RCC 7860 (cell line): ENCODE data around the gene GRIN1.
A peak's percentile ranks its signal among the peaks of the same experiment; 100 is the strongest.
"Not testable (repeated sequence)": the region's sequence is repeated elsewhere in the genome, so short reads cannot be mapped to it uniquely, and the experiment has no call there.

ENCODE experiments used
- DNase-seq: peaks from one replicate; pipeline ENCODE4 v3.0.0-alpha.2; 2015; ENCODE audit warnings: low spot score
- FAIRE-seq: peaks from 2 replicates; lab custom pipeline; 2012; peaks lifted over from hg19 to GRCh38; lab: Jason Lieb, UNC

The GRIN1 gene

DNA sequence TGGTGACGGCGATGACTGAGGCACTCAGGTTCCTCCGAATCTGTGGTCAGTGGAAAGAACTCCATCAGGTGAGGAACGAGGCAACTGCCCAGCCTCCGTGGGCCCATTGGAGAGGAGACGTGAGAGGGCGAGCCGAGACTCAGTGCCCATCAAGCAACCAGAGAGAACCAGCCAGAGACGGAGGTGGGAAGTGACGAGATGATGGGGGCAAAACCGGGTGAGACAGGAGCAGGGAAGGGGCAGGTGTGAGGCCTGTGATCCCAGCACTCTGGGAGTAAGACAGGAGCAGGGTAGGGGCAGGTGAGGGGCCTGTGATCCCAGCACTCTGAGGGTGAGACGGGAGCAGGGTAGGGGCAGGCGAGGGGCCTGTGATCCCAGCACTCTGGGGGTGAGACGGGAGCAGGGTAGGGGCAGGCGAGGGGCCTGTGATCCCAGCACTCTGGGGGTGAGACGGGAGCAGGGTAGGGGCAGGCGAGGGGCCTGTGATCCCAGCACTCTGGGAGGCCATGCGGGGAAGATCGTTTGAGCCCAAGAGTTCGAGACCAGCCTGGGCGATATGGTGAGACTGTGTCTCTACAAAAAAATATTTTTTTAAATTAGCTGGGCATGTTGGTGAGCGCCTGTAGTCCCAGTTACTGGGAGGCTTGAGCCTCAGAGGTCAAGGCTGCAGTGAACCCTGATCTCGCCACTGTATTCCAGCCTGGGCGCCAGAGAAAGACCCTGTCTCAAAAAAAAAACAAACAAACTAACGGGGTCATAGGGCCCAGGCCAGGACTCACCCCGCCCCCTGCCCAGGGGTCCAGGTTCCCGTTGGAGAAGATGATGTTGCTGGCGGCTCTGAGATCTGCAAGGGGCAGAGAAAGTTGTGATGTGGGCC, 27.8 kb upstream of the GRIN1 start:
- FAIRE-seq: no peak
- DNase-seq: no peak

DNA sequence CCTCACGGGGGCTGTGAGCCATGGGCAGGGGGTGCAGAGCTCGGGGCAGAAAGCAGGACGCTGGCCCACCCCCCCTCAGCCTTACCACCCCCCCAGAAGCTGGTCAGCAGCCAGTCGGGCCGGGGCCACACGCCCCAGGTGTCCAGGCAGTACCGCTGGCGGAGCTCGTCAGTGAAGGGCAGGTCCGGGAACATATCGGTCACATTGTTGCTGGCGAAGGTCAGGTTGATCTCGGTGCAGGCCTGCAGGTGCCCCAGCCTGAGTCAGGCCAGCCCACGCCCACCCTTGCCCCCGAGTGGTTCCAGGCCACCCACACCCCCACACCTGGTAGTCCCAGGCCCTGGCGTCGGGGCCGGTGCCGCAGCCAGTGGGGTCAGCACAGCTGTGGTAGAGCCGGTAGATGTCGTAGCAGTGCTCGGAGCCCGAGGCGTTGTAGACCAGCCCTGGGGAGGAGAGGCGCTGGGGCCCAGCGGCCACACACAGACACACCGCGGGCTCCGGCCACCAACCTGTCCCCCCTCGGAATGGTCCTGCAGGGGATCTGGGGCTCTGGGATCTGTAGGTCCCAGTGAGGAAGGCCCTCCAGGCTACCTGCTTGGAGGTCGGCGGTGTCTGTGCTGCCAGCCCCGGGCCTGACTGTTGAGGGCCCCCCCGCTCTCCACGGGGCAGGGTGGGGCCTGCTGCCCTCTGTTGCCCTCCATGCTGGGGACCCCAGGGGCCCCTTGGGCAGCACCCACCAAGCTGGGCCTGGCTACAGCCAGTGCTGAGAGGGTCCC, 27.0 kb upstream of the GRIN1 start:
- FAIRE-seq: no peak
- DNase-seq: no peak

DNA sequence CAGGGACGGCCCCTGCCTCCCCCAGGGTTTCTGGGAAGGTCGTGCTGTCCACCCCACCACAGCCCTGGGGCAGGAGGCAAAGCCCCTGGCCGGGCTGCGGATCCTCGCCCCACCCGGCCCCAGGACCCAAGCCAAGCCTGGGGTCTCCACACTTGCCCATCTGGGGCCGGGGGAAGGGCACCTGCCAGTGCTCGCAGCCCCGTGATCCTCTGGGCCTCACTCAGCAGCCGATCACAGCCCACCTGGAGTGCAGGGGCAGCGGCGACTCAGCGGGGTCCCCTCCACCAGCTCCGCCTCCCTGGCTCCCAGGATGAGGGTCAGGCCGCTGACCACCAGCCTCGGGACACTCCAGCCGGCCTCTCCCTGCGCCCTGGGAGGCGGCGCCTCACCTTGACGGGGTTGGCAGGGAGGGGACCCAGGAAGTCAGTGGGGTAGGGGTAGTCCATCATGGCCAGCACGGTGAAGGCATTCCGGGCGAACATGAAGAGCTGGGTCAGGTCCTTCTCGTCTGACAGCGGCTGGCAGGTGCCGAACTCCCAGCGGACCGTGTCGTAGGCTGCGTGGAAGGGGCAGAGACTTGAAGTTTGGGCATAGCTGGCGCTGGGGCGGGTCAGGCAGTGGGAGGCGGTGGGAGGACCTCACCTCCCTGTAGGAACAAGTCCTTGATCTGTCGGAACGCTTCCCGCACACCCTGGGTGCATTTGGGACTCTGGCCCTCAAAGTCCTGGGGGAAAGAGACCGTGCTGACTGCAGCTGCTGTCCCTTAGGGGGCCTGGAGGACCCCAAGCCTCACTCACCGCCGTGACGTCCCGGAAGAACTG, 26.2 kb upstream of the GRIN1 start:
- FAIRE-seq: no peak
- DNase-seq: no peak

DNA sequence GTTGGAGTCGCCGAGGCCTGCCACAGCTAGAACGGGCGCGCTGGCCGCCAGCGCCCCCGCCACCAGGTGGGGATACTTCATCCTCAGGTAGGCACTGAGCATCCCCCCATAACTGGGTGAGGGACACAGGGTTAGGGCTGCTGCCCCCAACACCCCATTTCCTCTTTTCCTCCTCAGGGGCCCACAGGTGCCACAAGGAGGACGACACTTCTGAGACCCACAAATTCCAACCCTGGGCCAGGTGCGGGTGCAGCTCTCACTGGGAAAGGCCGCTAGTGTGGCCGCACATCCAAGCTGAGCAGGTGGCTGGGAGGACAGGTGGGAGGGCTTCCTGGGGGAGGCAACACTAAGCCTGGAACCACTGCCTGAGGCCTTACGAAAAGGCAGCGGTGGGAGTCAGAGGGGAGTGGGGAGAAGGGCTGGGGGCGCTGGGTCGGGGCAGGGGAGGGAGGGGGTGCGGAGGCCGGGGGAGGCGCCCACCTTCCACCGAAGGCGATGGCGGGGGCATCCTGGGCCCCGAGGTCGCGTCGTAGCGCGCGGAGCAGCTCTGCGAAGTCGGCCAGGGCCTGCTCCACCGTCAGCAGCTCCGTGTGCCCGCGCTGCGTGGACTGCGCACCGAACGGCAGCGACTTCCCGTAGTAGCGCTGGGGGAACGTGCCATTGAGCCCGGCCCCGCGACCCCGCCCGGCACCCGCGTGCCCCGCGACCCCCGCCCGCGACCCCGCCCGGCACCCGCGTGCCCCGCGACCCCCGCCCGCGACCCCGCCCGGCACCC, 25.4 kb upstream of the GRIN1 start:
- FAIRE-seq (no peak), DNase-seq (no peak)

DNA sequence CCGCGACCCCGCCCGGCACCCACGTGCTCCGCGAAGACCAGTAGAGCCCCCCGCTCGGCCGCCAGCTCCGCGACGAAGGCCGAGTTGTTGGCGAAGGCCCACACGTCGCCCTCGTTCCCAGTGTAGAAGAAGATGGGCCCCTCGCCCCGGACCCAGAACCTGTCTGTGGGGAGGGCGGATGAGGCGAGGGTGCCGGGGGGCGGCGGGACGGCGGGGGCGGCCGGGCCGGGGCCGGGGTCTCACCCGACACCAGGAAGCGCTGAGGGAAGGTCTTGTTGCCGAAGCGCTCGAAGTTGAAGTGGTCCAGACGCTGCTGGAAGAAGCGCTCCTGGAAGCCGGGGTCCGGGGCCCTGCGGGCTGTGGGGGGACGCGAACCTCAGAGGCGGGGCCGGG, 24.7 kb upstream of the GRIN1 start:
- no peak for FAIRE-seq

DNA sequence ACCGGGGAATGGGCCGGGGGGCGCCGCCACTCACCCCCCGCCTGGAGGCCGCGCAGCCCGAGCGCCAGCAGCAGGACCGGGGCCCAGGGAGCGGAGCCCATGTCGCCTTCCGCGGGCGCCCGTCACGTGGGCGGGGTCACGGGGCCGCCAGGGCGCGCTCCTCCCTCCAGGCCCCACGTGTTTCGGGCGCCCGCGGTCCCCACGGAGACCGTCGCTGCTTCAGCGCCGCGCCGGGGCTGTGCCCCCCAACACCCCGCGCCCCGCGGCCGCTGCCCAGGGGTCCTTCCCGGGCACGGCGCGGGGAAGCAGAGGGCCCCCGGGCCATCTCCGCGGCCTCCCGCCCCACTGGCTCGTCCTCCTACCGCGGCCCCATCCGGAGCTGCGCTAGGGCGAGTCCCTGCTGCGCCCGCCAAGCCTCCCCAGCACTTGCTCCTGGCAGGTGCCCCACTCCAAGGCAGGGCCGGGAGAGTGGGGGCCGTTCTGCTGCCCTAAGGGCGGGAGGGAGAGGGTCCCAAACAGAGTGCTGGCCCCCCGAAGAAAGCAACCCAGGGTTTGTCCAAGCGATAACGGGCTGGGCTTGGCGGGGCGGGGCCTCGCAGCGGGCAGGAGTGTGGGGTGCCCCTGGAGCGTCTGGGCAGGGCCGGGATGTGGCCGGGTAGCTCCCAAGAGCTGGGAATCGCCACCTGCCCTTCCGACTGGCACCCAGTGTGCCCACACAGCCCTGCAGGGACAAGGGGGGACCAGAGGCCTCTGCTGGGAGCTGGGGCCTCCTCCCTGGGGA, 24.2 kb upstream of the GRIN1 start, which contains the start of gene DPP7:
Gene DPP7 (minus strand): TSS at position 121 of the 781 bp plus-strand sequence. CDS start 20 bp downstream, at position 101.
- FAIRE-seq (no peak), DNase-seq (peak; percentile 28)

More for the DNA sequence above, 24.7 kb upstream of the GRIN1 start:
- DNase-seq: no peak

DNA sequence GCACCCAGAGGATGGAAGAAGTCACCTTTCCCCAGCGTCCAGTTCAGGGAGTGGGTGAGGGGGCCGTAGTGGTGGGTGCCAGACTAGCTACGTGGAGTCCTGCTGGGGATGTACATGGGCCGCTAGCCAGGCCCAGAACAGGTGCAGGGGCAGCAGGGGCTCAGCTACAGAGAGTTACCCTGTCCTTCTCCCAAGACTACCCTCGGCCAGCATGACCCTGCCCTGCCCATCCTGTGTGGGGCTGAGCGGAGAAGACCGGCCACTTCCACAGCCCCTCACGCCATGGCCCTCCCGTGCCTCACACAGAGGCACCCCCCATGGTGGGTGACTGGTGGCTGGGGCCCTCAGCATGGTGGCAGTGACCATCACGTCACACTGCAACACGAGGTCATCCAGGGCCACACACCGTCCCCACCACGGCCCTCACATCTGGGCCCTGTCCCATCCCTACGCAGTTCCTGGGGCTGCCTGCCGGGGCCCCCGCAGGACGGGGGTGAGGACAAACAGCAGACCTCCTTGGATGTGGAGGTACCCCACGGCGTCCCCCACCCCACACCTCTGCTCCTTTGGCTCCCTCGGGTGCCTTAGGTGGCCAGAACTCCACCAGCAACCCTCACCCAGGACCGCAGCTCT, 23.4 kb upstream of the GRIN1 start:
- DNase-seq: no peak
- FAIRE-seq: no peak

DNA sequence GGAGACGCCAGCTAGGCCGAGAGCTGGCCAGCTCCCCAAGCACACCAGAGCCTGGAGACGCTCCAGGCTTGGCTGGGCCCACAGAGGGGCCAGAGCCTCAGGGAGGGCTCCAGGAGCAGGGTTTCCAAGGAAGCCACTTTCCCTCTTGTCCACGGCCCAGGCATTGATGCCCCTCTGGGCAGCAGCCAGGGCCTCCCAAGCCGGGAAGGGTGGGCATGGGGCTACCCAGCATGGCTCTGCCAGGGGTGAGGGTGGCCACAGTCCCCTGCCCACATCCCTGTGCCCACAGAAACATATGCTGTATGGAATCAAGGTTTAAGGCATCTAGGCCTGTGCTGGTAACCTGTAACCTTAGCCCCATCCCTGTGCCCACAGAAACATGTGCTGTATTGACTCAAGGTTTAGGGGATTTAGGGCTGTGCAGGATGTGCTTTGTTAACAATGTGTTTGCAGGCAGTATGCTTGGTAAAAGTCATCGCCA, 22.9 kb upstream of the GRIN1 start:
- FAIRE-seq (no peak), DNase-seq (no peak)

DNA sequence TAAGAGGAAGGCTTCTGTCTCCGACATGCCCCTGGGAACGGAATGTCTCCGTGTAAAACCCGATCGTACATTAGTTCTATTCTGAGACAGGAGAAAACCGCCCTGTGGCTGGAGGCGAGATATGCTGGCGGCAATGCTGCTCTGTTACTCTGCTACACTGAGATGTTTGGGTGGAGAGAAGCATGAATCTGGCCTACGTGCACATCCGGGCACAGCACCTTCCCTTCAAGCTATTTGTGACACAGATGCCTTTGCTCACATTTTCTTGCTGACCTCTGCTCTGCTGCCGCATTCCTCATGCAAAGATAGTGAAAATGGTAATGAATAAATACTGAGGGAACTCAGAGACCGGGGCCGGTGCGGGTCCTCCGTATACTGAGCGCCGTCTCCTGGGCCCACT, 22.2 kb upstream of the GRIN1 start:
- DNase-seq (no peak), FAIRE-seq (no peak)

DNA sequence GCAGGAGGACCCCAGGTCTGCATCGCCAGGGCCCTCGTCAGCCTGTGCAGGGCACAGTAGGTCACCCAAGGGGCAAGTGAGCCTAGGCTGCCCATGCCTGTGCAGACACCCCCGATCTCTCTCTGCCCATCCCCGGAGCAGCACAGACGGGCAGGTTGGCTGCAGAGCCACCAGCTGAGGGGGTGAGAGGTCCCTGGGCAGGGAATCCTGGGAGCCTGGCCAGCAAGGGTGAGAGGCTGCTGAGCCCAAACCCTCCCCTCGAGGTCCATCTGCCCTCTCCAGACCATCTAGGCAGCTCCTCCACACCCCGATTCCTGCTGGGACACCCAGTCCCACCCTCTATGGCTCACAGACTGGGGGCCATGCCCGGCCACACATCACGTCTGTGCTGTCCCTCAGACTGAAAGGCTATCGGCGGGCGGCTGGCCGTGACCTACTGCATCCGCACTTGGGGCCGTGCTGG, 21.7 kb upstream of the GRIN1 start:
- FAIRE-seq: no peak
- no peak for DNase-seq

DNA sequence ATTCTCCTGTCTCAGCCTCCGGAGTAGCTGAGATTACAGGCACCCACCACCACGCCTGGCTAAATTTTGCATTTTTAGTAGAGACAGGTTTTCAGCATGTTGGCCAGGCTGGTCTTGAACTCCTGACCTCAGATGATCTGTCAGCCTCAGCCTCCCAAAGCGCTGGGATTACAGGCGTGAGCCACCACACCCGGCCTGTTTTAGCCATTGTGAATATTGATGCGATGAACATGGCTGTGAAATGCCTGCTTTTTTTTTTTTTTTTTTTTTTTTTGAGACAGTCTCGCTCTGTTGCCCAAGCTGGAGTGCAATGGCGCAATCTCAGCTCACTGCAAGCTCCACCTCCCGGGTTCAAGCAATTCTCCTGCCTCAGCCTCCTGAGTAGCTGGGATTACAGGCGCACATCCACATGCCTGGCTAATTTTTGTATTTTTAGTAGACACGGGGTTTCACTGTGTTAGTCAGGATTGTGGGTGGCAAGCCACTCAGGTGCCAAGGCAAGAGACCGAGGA, 20.8 kb upstream of the GRIN1 start:
- FAIRE-seq, DNase-seq: not testable (repeated sequence)

DNA sequence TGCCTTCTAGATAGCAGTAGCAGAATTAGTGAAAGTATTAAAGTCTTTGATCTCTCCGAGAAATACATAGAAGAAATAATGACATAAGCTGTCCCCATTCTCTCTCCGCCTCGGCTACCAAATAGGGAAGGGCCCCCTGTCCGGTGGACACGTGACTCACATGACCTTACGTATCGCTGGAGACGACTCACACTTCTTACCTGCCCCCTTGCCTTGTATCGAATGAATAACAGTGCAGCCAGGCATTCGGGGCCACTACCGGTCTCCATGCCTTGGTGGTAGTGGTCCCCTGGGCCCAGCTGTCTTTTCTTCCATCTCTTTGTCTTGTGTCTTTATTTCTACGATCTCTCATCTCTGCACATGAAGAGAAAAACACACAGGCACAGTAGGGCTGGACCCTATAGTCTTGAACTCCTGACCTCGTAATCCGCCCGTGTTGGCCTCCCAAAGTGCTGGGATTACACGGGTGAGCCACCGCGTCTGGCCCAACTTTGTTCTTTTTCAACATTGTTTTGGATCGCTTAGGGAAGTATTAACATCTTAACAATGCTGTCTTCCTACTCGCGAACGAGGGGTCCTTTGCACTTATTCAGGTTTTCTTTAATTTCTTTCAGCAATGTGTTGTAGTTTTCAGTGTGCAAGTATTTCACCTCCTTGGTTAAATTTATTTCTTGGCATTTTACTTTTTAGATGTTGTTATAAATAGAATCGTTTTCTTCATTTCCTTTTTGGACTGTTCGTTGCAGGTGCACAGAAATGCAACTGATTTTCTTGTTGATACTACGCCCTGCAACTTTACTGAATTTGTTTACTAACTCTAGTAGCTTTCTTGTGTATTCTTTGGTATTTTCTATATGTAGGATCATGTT, 16.8 kb upstream of the GRIN1 start:
- not testable (repeated sequence) for DNase-seq, FAIRE-seq

DNA sequence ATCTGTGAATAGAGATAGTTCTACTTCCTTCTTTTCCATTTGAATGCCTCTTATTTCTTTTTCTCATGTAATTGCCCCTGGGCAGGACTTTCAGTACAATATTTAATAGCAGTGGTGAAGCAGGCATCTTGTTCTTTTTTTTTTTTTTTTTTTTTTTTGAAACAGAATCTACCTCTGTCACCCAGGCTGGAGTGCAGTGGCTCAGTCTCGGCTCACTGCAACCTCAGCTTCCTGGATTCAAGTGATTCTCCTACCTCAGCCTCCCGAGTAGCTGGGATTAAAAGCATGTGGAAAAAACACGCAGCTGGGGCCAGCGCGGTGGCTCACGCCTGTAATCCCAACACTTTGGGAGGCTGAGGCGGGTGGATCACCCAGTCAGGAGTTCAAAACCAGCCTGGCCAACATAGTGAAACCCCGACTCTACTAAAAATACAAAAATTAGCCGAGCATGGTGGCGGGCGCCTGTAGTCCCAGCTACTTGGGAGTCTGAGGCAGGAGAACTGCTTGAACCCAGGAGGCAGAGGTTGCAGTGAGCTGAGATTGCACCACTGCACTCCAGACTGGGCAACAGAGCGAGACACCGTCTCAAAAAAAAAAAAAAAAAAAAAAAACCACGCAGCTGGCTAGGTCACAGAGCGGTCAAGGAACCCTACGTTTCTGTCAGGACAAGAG, 16.0 kb upstream of the GRIN1 start:
- not testable (repeated sequence) for FAIRE-seq

DNA sequence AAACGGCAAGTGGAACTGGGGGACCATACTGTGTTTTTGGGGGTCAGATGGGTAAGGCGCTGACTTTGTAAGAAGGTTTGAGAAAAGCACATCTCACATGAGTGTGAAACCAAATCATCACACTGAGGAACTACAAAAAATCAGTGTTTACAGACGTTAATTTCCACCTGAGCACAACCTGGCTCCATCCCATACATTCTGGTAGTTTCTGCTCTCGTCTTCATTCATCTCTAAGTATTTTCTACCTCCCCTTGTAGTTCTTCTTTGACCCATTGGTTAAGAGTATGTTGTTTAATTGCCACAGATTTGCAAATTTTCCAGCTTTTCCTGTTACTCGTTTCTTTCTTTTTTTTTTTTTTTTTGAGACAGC, 15.5 kb upstream of the GRIN1 start:
- DNase-seq (no peak), FAIRE-seq (no peak)

More for the DNA sequence above, 16.0 kb upstream of the GRIN1 start:
- not testable (repeated sequence) for DNase-seq

DNA sequence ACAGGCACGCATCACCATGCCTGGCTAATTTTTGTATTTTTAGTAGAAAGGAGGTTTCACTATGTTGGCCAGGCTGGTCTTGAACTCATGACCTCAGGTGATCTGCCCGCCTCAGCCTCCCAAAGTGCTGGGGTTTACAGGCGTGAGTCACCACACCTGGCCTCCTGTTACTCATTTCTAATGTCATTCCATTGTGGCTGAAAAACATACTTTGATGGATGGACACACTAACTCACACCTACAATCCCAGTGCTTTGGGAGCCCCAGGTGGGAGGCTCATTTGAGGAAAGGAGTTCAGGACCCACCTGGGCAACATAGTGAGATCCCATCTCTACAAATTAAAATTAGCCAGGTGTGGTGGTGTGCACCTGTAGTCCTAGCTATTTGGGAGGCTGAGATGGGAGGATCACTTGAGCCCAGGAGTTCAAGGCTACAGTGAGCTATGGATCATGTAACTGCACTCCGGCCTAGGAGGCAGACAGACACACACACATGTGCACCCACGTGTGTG, 14.9 kb upstream of the GRIN1 start:
- DNase-seq: peak; percentile 20
- not testable (repeated sequence) for FAIRE-seq

DNA sequence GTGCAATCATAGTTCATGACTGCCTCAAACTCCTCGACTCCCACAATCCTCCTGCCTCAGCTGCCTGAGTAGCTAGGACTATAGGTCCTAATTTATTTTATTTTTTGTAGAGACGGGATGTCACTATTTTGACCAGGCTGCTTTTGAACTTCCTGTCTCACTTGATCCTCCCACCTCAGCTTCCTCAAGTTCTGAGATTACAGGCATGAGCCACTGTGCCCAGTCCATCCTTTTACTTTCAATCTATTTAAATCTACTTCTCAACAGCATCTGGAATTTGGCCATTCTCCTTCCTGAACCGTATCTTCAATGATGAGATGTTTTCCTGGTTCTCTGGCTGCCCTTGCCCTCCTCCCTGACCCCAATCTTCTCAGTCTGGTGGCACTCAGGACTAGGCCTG, 12.2 kb upstream of the GRIN1 start:
- DNase-seq (no peak), FAIRE-seq (no peak)
